ENCODE results near the gene DIP2C.

GRCh38 chr10:536935-537334 is 152.5 kb downstream of the DIP2C start:
- no peak for TF ChIP-seq PBX3 (IDR thresholded peaks at IDR 0.05)
- TF ChIP-seq CTCF (IDR thresholded peaks at IDR 0.05), result no peak
- TF ChIP-seq, protein P1, sequence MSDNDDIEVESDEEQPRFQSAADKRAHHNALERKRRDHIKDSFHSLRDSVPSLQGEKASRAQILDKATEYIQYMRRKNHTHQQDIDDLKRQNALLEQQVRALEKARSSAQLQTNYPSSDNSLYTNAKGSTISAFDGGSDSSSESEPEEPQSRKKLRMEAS (IDR thresholded peaks at IDR 0.05; ENCODE audit: low read depth), result no peak
